Measurements from ENCODE around the gene FARP2.
"Not testable (repeated sequence)": the region's sequence is repeated elsewhere in the genome, so short reads cannot be mapped to it uniquely, and the experiment has no call there.

Gene FARP2

DNA sequence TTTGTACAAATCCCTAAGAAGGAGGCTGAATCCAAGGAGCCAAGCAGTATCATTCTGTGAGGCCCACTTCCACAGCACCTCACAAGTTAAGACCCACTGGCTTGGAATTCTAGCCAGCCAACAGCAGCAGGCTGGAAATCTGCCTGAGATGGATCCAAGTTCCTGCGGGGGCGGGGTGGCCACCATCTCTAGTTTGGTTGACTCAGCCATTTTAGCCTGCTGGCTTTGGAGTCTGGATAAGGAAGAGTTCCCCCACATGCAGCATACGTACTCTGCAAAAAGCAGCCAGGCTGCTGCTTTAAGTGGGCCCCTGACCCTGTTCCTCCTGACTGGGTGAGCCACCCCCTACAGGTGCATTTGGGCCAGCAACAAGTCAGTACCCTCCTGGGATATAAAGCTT, 65.2 kb downstream of the FARP2 start:
- Histone ChIP-seq H3K27ac (ENCODE audit: low read depth, low read length) (no peak overlapping the region), H3K4me1 (ENCODE audit: insufficient read depth, low read length) (no peaks in the 10 kb centered on the region), H3K36me3 (ENCODE audit: insufficient read depth, low read length) (peaks cover 7% of the 10 kb centered on the region)

DNA sequence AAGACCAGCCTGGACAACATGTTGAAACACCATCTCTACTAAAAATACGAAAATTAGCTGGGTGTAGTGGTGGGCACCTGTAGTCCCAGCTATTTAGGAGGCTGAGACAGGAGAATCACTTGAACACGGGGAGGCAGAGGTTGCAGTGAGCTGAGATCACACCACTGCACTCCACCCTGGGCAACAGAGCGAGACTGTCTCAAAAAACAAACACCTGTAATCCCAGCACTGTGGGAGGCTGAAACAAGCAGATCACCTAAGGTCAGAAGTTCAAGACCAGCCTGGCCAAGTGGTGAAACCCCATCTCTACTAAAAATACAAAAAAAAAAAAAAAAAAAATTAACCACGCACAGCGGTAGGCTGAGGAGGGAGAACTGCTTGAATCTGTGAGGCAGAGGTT, 65.9 kb downstream of the FARP2 start:
- H3K27me3 ChIP-seq (ENCODE audit: control insufficient read depth in 1 of 2, insufficient read depth in 2 of 2, low read length in 2 of 2); H3K9ac ChIP-seq (ENCODE audit: low read length); H3K4me1 ChIP-seq (ENCODE audit: insufficient read depth, low read length); H3K9me3 ChIP-seq (ENCODE audit: low read length); H3K27ac ChIP-seq (ENCODE audit: low read depth, low read length); H3K36me3 ChIP-seq (ENCODE audit: insufficient read depth, low read length); H3K4me3 ChIP-seq (ENCODE audit: low read depth in 1 of 2, low read length in 2 of 2): not testable (repeated sequence)

More for the DNA sequence above, 65.2 kb downstream of the FARP2 start:
- no peak overlapping the region for H3K9ac ChIP-seq (ENCODE audit: low read length)
- H3K27me3 ChIP-seq (ENCODE audit: control insufficient read depth in 1 of 2, insufficient read depth in 2 of 2, low read length in 2 of 2), result no peaks in the 10 kb centered on the region
- H3K4me3 ChIP-seq (ENCODE audit: low read depth in 1 of 2, low read length in 2 of 2), result no peak overlapping the region
- no peaks in the 10 kb centered on the region for H3K9me3 ChIP-seq (ENCODE audit: low read length)

DNA sequence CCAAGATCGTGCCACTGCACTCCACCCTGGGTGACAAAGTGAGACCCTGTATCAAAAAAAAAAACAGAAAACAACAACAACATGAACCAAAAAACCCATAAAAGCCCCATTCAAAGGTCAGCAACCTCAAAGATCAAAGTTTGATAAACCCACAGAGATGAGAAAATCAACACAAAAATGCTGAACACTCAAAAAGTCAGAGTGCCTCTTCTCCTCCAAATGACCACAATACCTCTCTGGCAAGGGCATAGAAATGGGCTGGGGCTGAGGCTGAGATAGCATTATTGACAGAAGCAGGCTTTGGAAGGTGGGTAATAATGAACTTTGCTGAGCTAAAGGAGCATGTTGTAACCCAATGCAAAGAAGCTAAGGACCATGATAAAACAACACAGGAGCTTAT, 66.3 kb downstream of the FARP2 start:
- peaks cover 7% of the 10 kb centered on the region for H3K36me3 ChIP-seq (ENCODE audit: insufficient read depth, low read length)
- no peaks in the 10 kb centered on the region for H3K9me3 ChIP-seq (ENCODE audit: low read length)
- H3K4me1 ChIP-seq (ENCODE audit: insufficient read depth, low read length), result no peaks in the 10 kb centered on the region
- H3K27me3 ChIP-seq (ENCODE audit: control insufficient read depth in 1 of 2, insufficient read depth in 2 of 2, low read length in 2 of 2), result no peaks in the 10 kb centered on the region
- H3K27ac ChIP-seq (ENCODE audit: low read depth, low read length), result no peak overlapping the region
- no peak overlapping the region for H3K4me3 ChIP-seq (ENCODE audit: low read depth in 1 of 2, low read length in 2 of 2)
- H3K9ac ChIP-seq (ENCODE audit: low read length), result no peak overlapping the region

DNA sequence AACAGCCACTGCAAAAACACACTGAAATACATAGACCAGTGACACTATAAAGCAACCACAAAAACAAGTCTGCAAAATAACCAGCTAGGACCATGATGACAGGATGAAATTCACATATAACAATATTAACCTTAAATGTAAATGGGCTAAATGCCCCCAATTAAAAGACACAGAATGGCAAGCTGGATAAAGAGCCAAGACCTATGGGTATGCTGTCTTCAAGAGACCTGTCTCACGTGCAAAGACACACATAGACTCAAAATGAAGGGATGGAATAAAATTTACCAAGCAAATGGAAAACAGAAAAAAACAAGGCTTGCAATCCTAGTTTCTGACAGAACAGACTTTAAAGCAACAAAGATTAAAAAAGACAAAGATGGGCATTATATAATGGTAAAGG, 67.4 kb downstream of the FARP2 start:
- H3K27me3 ChIP-seq (ENCODE audit: control insufficient read depth in 1 of 2, insufficient read depth in 2 of 2, low read length in 2 of 2); H3K9ac ChIP-seq (ENCODE audit: low read length); H3K4me1 ChIP-seq (ENCODE audit: insufficient read depth, low read length); H3K27ac ChIP-seq (ENCODE audit: low read depth, low read length); H3K9me3 ChIP-seq (ENCODE audit: low read length); H3K4me3 ChIP-seq (ENCODE audit: low read depth in 1 of 2, low read length in 2 of 2); H3K36me3 ChIP-seq (ENCODE audit: insufficient read depth, low read length): not testable (repeated sequence)

DNA sequence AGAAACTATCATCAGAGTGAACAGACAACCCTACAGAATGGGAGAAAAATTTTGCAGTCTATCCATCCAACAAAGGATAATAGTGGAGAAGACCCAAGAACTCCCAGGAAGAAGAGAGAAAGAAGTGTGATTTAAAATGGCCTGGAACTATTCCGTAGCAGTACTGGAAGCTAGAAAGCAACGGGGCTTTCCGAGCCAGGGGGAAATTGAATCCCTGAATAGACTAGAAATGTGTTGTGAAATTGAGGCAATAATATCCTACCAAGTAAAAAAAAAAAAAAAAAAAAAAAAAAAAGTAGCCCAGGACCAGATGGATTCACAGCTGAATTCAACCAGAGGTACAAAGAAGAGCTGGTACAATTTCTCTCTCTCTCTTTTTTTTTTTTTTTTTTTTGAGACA, 69.3 kb downstream of the FARP2 start:
- Histone ChIP-seq H3K36me3 (ENCODE audit: insufficient read depth, low read length) (peaks cover 12% of the 10 kb centered on the region), H3K4me1 (ENCODE audit: insufficient read depth, low read length) (no peaks in the 10 kb centered on the region), H3K27me3 (ENCODE audit: control insufficient read depth in 1 of 2, insufficient read depth in 2 of 2, low read length in 2 of 2) (no peaks in the 10 kb centered on the region), H3K27ac (ENCODE audit: low read depth, low read length) (no peak overlapping the region), H3K4me3 (ENCODE audit: low read depth in 1 of 2, low read length in 2 of 2) (no peak overlapping the region), H3K9me3 (ENCODE audit: low read length) (no peaks in the 10 kb centered on the region), H3K9ac (ENCODE audit: low read length) (no peak overlapping the region)

DNA sequence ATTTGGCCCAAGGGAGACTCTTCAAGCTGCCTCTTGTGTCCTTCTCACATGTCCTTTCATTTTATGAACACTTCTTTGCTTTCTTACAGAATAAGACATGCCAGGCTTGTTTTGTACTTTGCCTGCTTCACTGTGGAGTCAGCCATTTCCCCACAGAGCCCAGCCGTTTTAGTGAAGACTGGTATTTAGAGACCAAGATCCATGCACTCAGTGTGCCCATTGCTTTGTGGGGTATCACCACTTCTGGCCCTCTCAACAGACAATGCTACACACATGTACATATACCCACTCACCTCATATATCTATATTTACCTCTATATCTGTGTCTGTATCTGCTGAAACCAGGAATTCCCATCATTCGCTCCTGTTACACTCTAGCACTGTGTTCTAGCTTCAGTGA, 74.1 kb downstream of the FARP2 start:
- Histone ChIP-seq H3K4me3 (ENCODE audit: low read depth in 1 of 2, low read length in 2 of 2) (no peak overlapping the region), H3K36me3 (ENCODE audit: insufficient read depth, low read length) (peaks cover 16% of the 10 kb centered on the region), H3K4me1 (ENCODE audit: insufficient read depth, low read length) (no peaks in the 10 kb centered on the region), H3K27me3 (ENCODE audit: control insufficient read depth in 1 of 2, insufficient read depth in 2 of 2, low read length in 2 of 2) (no peaks in the 10 kb centered on the region), H3K9ac (ENCODE audit: low read length) (no peak overlapping the region), H3K9me3 (ENCODE audit: low read length) (no peaks in the 10 kb centered on the region), H3K27ac (ENCODE audit: low read depth, low read length) (no peak overlapping the region)

DNA sequence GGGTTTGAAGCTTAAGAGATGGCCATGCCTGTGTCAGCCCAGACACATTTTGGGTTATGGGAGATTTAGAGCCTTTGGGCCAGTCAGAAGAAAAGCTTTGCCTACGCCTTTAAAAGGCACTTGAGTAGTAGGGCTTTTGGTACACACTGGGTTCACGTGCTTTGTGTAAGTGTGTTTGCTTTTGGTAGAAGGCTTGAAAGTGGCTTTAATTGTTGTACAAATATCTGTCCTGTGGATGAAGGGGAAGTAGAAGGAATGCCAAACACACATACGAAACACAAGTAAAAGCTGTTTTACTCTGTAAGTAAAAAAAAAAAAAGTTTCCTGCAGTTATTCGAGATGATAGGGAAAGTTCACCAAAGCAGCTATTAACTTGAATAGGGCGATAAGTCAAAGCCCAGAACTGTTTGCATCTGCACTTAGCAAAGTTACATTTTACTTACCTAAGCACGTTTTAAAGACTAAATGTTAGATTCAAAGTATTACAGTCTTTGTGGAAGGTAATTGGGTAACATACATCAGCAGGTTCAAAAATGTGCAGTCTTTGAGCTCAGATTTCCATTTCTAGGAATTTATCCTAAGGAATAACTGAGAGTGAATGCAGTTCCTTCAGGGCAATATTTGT, 76.9 kb downstream of the FARP2 start:
- Histone ChIP-seq H3K36me3 (ENCODE audit: insufficient read depth, low read length) (peaks cover 28% of the 10 kb centered on the region), H3K9ac (ENCODE audit: low read length) (no peak overlapping the region)

DNA sequence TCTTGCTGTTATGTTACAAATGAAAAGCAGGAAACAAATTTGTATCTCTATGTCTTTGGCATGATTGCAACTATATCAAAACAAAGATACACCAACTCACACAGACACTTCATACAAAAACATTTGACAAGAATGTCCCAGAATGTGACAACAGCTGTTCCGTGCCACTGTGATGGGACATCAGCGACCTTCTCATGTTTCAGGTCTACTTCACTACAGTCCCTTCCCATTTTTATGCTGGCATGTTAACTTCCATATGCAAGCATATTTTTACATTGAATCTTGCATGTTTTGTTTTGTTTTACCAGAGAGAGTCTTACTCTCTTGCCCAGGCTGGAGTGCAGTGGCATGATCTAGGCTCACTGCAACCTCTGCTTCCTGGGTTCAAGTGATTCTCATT, 81.1 kb downstream of the FARP2 start:
- H3K27ac ChIP-seq (ENCODE audit: low read depth, low read length), result no peak overlapping the region
- no peak overlapping the region for H3K9ac ChIP-seq (ENCODE audit: low read length)
- H3K4me1 ChIP-seq (ENCODE audit: insufficient read depth, low read length), result no peaks in the 10 kb centered on the region
- no peaks in the 10 kb centered on the region for H3K27me3 ChIP-seq (ENCODE audit: control insufficient read depth in 1 of 2, insufficient read depth in 2 of 2, low read length in 2 of 2)
- peaks cover 38% of the 10 kb centered on the region for H3K36me3 ChIP-seq (ENCODE audit: insufficient read depth, low read length)
- H3K9me3 ChIP-seq (ENCODE audit: low read length), result no peaks in the 10 kb centered on the region
- H3K4me3 ChIP-seq (ENCODE audit: low read depth in 1 of 2, low read length in 2 of 2), result no peak overlapping the region

More for the DNA sequence above, 76.9 kb downstream of the FARP2 start:
- Histone ChIP-seq H3K4me1 (ENCODE audit: insufficient read depth, low read length) (no peaks in the 10 kb centered on the region), H3K27ac (ENCODE audit: low read depth, low read length) (no peak overlapping the region), H3K4me3 (ENCODE audit: low read depth in 1 of 2, low read length in 2 of 2) (no peak overlapping the region), H3K9me3 (ENCODE audit: low read length) (no peaks in the 10 kb centered on the region), H3K27me3 (ENCODE audit: control insufficient read depth in 1 of 2, insufficient read depth in 2 of 2, low read length in 2 of 2) (no peaks in the 10 kb centered on the region)

DNA sequence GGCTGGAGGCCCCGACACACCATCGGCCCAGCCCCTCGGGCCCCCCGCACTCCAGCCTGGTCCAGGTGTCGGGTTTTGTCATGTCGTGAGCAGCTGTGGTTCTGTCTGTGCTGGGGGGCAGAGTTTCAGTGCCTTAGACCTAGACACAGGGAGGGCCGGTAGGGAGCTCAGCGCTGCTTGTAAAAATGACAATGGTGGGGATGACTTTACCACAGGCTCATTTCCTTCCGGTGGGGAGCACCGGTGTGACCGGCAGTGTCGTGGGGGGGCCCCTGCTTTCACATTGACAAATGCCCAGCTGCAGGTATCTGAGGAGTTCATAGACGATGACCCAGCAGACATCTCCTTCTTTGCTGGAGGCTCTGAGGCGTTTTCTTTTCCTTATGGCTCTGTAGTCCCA, 85.4 kb downstream of the FARP2 start:
- Histone ChIP-seq H3K4me3 (ENCODE audit: low read depth in 1 of 2, low read length in 2 of 2) (no peak overlapping the region), H3K36me3 (ENCODE audit: insufficient read depth, low read length) (peaks cover 40% of the 10 kb centered on the region), H3K27me3 (ENCODE audit: control insufficient read depth in 1 of 2, insufficient read depth in 2 of 2, low read length in 2 of 2) (no peaks in the 10 kb centered on the region), H3K9me3 (ENCODE audit: low read length) (no peaks in the 10 kb centered on the region), H3K4me1 (ENCODE audit: insufficient read depth, low read length) (no peaks in the 10 kb centered on the region), H3K27ac (ENCODE audit: low read depth, low read length) (no peak overlapping the region), H3K9ac (ENCODE audit: low read length) (no peak overlapping the region)

DNA sequence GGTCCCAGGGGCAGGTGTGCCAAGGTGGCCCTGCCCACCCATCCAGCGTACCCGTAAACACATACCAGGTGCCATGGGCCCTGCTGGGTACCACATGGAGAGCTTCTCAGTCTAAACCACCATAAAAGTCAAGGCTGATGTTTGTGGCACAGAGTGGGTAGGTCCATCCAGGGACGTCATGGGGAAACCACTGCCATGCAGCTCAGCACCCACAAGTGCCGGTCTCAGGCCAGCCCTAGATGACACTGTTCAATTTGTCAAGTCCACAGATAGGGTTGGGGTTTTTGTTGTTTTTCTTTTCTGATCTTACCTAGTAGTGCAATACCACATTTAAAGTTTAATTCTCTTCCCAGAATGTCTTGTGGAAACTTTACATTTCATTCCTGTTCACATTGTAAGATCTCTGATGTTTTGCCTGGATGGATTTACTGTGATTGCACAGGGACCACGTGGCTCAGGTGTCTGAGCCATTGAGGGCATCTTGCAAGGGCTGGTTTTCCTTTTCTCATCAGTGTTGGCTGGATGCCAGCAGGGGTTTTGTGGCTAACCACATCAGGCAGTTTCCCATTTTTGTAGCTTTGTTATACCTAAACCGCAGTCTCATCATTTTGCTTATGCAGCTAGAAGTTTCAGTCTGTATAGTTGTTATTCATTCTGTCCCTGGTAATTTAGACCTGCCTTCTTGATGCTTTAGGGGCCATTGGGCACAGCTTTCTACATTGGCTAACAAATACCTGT, 87.6 kb downstream of the FARP2 start:
- Histone ChIP-seq H3K27ac (ENCODE audit: low read depth, low read length) (no peak overlapping the region), H3K36me3 (ENCODE audit: insufficient read depth, low read length) (peaks cover 36% of the 10 kb centered on the region), H3K27me3 (ENCODE audit: control insufficient read depth in 1 of 2, insufficient read depth in 2 of 2, low read length in 2 of 2) (no peaks in the 10 kb centered on the region), H3K9ac (ENCODE audit: low read length) (no peak overlapping the region), H3K9me3 (ENCODE audit: low read length) (no peaks in the 10 kb centered on the region), H3K4me3 (ENCODE audit: low read depth in 1 of 2, low read length in 2 of 2) (no peak overlapping the region), H3K4me1 (ENCODE audit: insufficient read depth, low read length) (no peaks in the 10 kb centered on the region)

DNA sequence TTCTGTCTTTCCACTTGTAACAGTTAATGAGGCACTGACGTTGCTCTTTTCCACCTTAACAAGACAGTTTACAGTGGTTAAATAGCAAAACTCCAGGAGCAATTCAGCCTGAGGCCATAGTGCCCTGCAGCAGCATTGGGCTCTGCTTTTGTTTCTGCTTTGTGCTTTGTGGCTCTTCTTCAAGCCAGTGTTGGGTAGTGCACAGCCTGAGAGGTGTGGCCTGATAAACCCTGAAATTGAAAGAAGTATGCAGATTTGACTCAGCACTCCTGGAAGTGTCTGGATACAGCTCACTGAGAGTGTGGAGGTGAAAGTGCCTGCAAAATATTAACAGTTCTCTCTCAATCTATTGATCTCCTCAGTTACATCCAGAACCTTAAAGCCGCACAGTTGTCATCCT, 89.3 kb downstream of the FARP2 start:
- H3K27me3 ChIP-seq (ENCODE audit: control insufficient read depth in 1 of 2, insufficient read depth in 2 of 2, low read length in 2 of 2), result no peaks in the 10 kb centered on the region
- H3K36me3 ChIP-seq (ENCODE audit: insufficient read depth, low read length), result peaks cover 34% of the 10 kb centered on the region
- no peaks in the 10 kb centered on the region for H3K9me3 ChIP-seq (ENCODE audit: low read length)
- H3K4me3 ChIP-seq (ENCODE audit: low read depth in 1 of 2, low read length in 2 of 2), result no peak overlapping the region
- no peaks in the 10 kb centered on the region for H3K4me1 ChIP-seq (ENCODE audit: insufficient read depth, low read length)
- H3K27ac ChIP-seq (ENCODE audit: low read depth, low read length), result no peak overlapping the region
- H3K9ac ChIP-seq (ENCODE audit: low read length), result no peak overlapping the region

DNA sequence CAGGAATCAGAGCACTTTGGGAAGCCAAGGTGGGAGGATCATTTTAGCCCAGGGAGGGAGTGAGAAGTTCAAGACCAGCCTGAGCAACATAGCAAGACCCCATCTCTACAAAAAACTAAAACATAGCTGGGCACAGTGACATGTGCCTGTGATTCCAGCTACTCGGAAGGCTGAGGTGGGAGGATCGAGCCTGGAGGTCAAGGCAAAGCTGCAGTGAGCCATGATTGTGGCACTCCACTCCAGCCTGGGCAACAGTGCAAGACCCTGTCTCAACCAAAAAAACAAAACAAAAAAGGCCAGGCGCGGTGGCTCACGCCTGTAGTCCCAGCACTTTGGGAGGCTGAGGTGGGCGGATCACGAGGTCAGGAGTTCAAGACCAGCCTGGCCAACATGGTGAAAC, 94.0 kb downstream of the FARP2 start:
- H3K4me1 ChIP-seq (ENCODE audit: insufficient read depth, low read length); H3K4me3 ChIP-seq (ENCODE audit: low read depth in 1 of 2, low read length in 2 of 2); H3K27ac ChIP-seq (ENCODE audit: low read depth, low read length); H3K9me3 ChIP-seq (ENCODE audit: low read length); H3K27me3 ChIP-seq (ENCODE audit: control insufficient read depth in 1 of 2, insufficient read depth in 2 of 2, low read length in 2 of 2); H3K9ac ChIP-seq (ENCODE audit: low read length): not testable (repeated sequence)
- H3K36me3 ChIP-seq (ENCODE audit: insufficient read depth, low read length), result peaks cover 12% of the 10 kb centered on the region
